WTC11 (cell line): ENCODE data around the gene AP3D1.

ENCODE experiments used
- ETV6 ChIP-seq: sonication (generic); formaldehyde crosslinking; IDR thresholded peaks from 2 replicates; pipeline ENCODE4 v1.8.1; 2022; ENCODE audit warnings: mild to moderate bottlenecking, missing genetic modification reagents
- MXD4 ChIP-seq: fragments of 250-450 bp; sonication (Bioruptor Pico); IDR thresholded peaks from 2 replicates; pipeline ENCODE4 v1.8.0; 2021; ENCODE audit warnings: mild to moderate bottlenecking, moderate library complexity, borderline replicate concordance
- NR1H2 ChIP-seq: sonication (generic); formaldehyde crosslinking; IDR thresholded peaks from 2 replicates; pipeline ENCODE4 v1.9.0; 2021; ENCODE audit warnings: mild to moderate bottlenecking, moderate library complexity, missing genetic modification reagents
- NR2C2 ChIP-seq: sonication (generic); formaldehyde crosslinking; IDR thresholded peaks from 2 replicates; pipeline ENCODE4 v1.8.0; 2022; ENCODE audit warnings: mild to moderate bottlenecking, missing genetic modification reagents
- TF ChIP-seq, protein P1 (sequence below): fragments of 200-600 bp; IDR thresholded peaks from 2 replicates; pipeline ENCODE4 v1.8.0; 2022; ENCODE audit warnings: antibody characterized with exemption

DNA sequence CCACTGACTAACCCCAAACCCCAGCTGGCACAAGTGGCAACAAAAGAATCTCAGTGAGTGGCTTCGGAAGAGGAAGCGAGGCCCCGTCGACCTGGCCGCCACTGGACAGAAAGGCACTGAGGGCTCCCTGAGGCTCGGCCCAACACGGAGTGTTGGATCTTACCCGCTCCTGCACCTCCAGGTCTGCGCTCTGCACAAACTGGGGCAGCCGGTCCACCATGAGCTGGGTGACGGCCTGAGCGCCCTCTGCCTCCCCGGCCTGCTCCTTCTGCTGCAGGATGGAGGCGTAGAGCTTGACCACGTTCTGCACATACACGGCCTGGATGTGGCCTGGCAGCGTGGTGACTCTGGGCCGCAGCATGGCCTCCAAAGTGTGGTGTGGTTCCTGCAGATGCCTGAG is 32.9 kb downstream of the AP3D1 start:
- TF ChIP-seq, protein P1, sequence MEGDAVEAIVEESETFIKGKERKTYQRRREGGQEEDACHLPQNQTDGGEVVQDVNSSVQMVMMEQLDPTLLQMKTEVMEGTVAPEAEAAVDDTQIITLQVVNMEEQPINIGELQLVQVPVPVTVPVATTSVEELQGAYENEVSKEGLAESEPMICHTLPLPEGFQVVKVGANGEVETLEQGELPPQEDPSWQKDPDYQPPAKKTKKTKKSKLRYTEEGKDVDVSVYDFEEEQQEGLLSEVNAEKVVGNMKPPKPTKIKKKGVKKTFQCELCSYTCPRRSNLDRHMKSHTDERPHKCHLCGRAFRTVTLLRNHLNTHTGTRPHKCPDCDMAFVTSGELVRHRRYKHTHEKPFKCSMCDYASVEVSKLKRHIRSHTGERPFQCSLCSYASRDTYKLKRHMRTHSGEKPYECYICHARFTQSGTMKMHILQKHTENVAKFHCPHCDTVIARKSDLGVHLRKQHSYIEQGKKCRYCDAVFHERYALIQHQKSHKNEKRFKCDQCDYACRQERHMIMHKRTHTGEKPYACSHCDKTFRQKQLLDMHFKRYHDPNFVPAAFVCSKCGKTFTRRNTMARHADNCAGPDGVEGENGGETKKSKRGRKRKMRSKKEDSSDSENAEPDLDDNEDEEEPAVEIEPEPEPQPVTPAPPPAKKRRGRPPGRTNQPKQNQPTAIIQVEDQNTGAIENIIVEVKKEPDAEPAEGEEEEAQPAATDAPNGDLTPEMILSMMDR, result no peak
- TF ChIP-seq NR2C2 (no peak), NR1H2 (no peak), MXD4 (CRISPR knock-in tag) (no peak), ETV6 (CRISPR knock-in tag) (no peak)
